ENCODE measurements around the gene ZGLP1. TPM values are rescaled to one million over a fixed set of nuclear protein-coding genes. Genes with fewer than 3 reads are reported as not detected.
A peak's percentile ranks its signal among the peaks of the same experiment; 100 is the strongest.

The ZGLP1 gene
- total RNA-seq, 2 experiments from 2014 or later = 0.93 to 3.3 TPM

GRCh38 chr19:10277795-10278589 is 31.6 kb downstream of the ZGLP1 start:
- CTCF ChIA-PET = interaction anchor here (0.9 to 3.4 kb wide), 6 partner anchors 8 to 113 kb away, joined by 3 to 55 read pairs (median 3); partner anchors contain the start of gene ICAM1
- DNase-seq (no peak), ATAC-seq (no peak)
- Mint-ChIP-seq H3K36me3 (peaks cover 40% of the 10 kb centered on the region), H3K27me3 (no peaks in the 10 kb centered on the region), H3K4me3 (no peak overlapping the region), H3K4me1 (peaks cover 43% of the 10 kb centered on the region), H3K9me3 (ENCODE audit: low read depth) (no peaks in the 10 kb centered on the region), H3K27ac (peak overlapping the region; percentile 47)

GRCh38 chr19:10274589-10274988 is 35.0 kb downstream of the ZGLP1 start:
- no peak for ATAC-seq
- Mint-ChIP-seq H3K27me3 (no peaks in the 10 kb centered on the region), H3K4me1 (peaks cover 51% of the 10 kb centered on the region), H3K9me3 (ENCODE audit: low read depth) (no peaks in the 10 kb centered on the region), H3K4me3 (no peak overlapping the region), H3K27ac (peak overlapping the region; percentile 14), H3K36me3 (peaks cover 30% of the 10 kb centered on the region)
- CTCF ChIA-PET = interaction anchor here (1.1 to 2.3 kb wide), 4 partner anchors 14 to 59 kb away, joined by 3 to 9 read pairs (median 4); partner anchors contain the start of genes ICAM5 and RAVER1
- no peak for DNase-seq

- H3K36me3 Mint-ChIP-seq = peaks cover 18% of the 10 kb centered on the region
- DNase-seq (peak; percentile 57), ATAC-seq (peak; percentile 4)
- H3K27ac Mint-ChIP-seq = peak overlapping the region; percentile 89
- H3K4me3 Mint-ChIP-seq = peak overlapping the region; percentile 81
- no peaks in the 10 kb centered on the region for H3K27me3 Mint-ChIP-seq
- no peaks in the 10 kb centered on the region for H3K9me3 Mint-ChIP-seq (ENCODE audit: low read depth)
- CTCF ChIA-PET = interaction anchor here (0.7 to 7.5 kb wide), 25 partner anchors 8 to 341 kb away, joined by 3 to 320 read pairs (median 8); partner anchors contain the start of genes CDC37, ICAM4, ICAM5 and MRPL4
- H3K4me1 Mint-ChIP-seq = peaks cover 39% of the 10 kb centered on the region
These were observed 38.0 kb downstream of the ZGLP1 start for GRCh38 chr19:10271543-10272086.

GRCh38 chr19:10270616-10271394 is 38.8 kb downstream of the ZGLP1 start, which contains the start of gene ICAM1:
TSS of gene ICAM1 (plus strand) at chr19:10271120. CDS start at chr19:10271160, 40 bp downstream.
- Mint-ChIP-seq H3K9me3 (ENCODE audit: low read depth) (no peaks in the 10 kb centered on the region), H3K4me3 (peak within 1 kb of the TSS; percentile 81), H3K4me1 (peaks cover 39% of the 10 kb centered on the region), H3K27me3 (no peaks in the 10 kb centered on the region), H3K36me3 (peaks cover 18% of the 10 kb centered on the region), H3K27ac (peak within 1 kb of the TSS; percentile 89)
- CTCF ChIA-PET = interaction anchor here (0.7 to 7.5 kb wide), 31 partner anchors 8 to 340 kb away, joined by 3 to 320 read pairs (median 6); partner anchors contain the start of genes CDC37, ICAM4, ICAM5 and MRPL4
- DNase-seq (peak; percentile 91), ATAC-seq (peak; percentile 67)

DNA sequence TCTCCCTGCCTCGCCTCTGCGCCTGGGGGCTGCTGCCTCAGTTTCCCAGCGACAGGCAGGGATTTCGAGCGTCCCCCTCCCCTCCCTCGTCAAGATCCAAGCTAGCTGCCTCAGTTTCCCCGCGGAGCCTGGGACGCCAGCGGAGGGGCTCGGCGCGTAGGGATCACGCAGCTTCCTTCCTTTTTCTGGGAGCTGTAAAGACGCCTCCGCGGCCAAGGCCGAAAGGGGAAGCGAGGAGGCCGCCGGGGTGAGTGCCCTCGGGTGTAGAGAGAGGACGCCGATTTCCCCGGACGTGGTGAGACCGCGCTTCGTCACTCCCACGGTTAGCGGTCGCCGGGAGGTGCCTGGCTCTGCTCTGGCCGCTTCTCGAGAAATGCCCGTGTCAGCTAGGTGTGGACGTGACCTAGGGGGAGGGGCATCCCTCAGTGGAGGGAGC is 39.4 kb downstream of the ZGLP1 start:
- H3K4me3 Mint-ChIP-seq = peak overlapping the region; percentile 81
- H3K36me3 Mint-ChIP-seq = peaks cover 15% of the 10 kb centered on the region
- H3K27me3 Mint-ChIP-seq = no peaks in the 10 kb centered on the region
- peak; percentile 93 for DNase-seq
- CTCF ChIA-PET = interaction anchor here (0.7 to 7.5 kb wide), 27 partner anchors 9 to 340 kb away, joined by 3 to 320 read pairs (median 8); partner anchors contain the start of genes CDC37, ICAM4, ICAM5 and MRPL4
- H3K4me1 Mint-ChIP-seq = peaks cover 36% of the 10 kb centered on the region
- peak; percentile 60 for ATAC-seq
- peak overlapping the region; percentile 89 for H3K27ac Mint-ChIP-seq
- no peaks in the 10 kb centered on the region for H3K9me3 Mint-ChIP-seq (ENCODE audit: low read depth)

DNA sequence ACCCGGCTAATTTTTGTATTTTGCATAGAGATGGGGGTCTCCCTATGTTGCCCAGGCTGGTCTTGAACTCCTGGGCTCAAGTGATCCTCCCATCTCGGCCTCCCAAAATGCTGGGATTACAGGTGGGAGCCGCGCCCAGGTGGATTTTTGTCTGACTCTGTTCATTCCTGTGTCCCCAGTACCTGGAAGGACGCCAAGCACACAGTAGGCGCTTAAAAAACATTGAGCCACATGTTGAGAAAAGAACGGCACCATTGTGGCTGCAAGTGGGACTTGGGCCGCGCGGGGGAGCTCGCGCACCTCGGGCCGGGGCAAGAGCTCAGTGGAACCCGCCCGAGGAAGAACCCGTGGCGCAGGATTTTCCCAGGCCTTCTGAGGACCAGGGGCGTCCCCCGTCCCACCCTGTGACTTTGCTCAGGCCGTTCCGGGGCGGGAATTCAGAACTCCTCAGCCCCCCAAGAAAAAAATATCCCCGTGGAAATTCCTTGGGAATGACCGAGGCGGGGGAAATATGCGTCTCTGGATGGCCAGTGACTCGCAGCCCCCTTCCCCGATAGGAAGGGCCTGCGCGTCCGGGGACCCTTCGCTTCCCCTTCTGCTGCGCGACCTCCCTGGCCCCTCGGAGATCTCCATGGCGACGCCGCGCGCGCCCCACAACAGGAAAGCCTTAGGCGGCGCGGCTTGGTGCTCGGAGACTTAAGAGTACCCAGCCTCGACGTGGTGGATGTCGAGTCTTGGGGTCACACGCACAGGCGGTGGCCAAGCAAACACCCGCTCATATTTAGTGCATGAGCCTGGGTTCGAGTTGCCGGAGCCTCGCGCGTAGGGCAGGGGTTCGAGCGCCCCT is 40.1 kb downstream of the ZGLP1 start:
- Mint-ChIP-seq H3K27me3 (no peaks in the 10 kb centered on the region), H3K9me3 (ENCODE audit: low read depth) (no peaks in the 10 kb centered on the region), H3K4me3 (peak overlapping the region; percentile 81), H3K36me3 (peaks cover 8% of the 10 kb centered on the region), H3K27ac (peak overlapping the region; percentile 89), H3K4me1 (peaks cover 32% of the 10 kb centered on the region)
- peak; percentile 68 for ATAC-seq
- CTCF ChIA-PET = interaction anchor here (0.7 to 7.5 kb wide), 33 partner anchors 10 to 339 kb away, joined by 3 to 320 read pairs (median 5); partner anchors contain the start of genes CDC37, ICAM4, ICAM5 and KRI1
- peak; percentile 93 for DNase-seq

- H3K4me1 Mint-ChIP-seq = peaks cover 27% of the 10 kb centered on the region
- H3K27ac Mint-ChIP-seq = no peak overlapping the region
- ATAC-seq = no peak
These were observed 41.5 kb downstream of the ZGLP1 start for GRCh38 chr19:10268071-10268470.

DNA sequence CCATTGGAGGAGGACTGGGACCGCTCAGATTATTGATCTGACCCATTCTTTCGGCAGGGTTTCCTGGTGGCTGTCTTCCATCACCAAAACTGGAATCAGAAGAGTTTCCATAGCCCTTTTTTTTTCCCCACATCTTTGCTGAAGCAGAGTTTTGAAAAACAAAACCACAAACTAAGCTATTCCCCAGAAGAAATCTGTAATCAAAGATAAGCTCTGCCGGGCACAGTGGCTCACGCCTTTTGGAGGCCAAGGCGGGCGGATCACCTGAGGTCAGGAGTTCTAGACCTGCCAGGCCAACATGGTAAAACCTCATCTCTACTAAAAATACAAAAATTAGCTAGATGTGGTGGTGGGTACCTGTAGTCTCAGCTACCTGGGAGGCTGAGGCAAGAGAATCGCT is 42.9 kb downstream of the ZGLP1 start:
- no peak overlapping the region for H3K4me3 Mint-ChIP-seq
- peaks cover 17% of the 10 kb centered on the region for H3K4me1 Mint-ChIP-seq
- ATAC-seq (no peak), DNase-seq (no peak)
- H3K9me3 Mint-ChIP-seq (ENCODE audit: low read depth) = no peaks in the 10 kb centered on the region
- no peaks in the 10 kb centered on the region for H3K36me3 Mint-ChIP-seq
- CTCF ChIA-PET = interaction anchor here (0.7 to 7.5 kb wide), 6 partner anchors 9 to 286 kb away, joined by 3 to 320 read pairs (median 62); partner anchors contain the start of gene TYK2
- H3K27me3 Mint-ChIP-seq = no peaks in the 10 kb centered on the region
- no peak overlapping the region for H3K27ac Mint-ChIP-seq

More at GRCh38 chr19:10268071-10268470, 41.5 kb downstream of the ZGLP1 start:
- CTCF ChIA-PET = interaction anchor here (0.6 to 7.5 kb wide), 9 partner anchors 10 to 124 kb away, joined by 3 to 320 read pairs (median 27); partner anchors contain the start of genes MRPL4 and TYK2
- DNase-seq = no peak
- H3K27me3 Mint-ChIP-seq = no peaks in the 10 kb centered on the region
- H3K36me3 Mint-ChIP-seq = peaks cover 4% of the 10 kb centered on the region
- no peak overlapping the region for H3K4me3 Mint-ChIP-seq
- H3K9me3 Mint-ChIP-seq (ENCODE audit: low read depth) = no peaks in the 10 kb centered on the region

DNA sequence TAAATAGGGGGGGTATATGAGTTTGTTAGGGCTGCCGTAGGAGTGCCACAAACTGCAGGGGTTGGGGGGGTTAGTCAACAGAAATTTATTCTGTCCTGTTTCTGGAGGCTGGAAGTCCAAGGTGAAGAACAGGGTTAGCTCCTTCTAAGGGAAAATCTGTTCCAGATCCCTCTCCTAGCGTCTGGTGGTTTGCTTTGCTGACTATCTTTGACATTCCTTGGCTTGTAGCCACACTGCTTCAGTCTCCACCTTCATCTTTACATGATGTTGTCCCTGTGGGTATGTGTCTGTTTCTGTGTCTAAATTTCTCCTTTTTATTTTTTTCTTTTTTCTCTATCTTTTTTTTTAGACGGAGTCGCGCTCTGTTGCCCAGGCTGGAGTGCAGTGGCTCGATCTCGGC is 46.8 kb downstream of the ZGLP1 start:
- H3K4me1 Mint-ChIP-seq = peaks cover 25% of the 10 kb centered on the region
- no peaks in the 10 kb centered on the region for H3K9me3 Mint-ChIP-seq (ENCODE audit: low read depth)
- no peak for DNase-seq
- H3K27ac Mint-ChIP-seq = no peak overlapping the region
- no peaks in the 10 kb centered on the region for H3K27me3 Mint-ChIP-seq
- CTCF ChIA-PET = interaction anchor here (1.2 to 14.8 kb wide), 3 partner anchors 8 to 162 kb away, joined by 4 to 339 read pairs (median 6); partner anchors contain the start of gene ICAM1
- no peak for ATAC-seq
- no peak overlapping the region for H3K4me3 Mint-ChIP-seq
- peaks cover 11% of the 10 kb centered on the region for H3K36me3 Mint-ChIP-seq

DNA sequence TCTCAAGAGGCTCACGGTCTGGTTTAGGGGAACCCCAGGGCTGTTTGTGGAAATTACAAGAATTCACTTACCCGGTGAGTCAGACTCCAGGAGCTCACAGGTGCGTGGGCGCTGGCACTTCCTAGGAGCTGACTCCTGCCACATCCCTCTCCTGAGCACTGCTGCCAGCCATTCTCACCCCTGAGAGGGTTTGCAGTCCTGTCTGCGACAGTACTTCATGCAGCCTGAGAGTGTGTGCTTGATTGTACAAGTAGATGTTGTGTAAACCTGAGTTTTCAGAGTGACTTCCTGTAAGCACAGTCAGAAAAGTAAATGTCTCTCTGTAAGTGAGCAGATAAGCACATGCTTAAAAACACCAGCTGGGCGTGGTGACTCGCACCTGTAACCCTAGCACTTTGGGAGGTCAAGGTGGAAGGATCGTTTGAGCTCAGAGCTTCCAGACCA is 49.5 kb downstream of the ZGLP1 start:
- H3K9me3 Mint-ChIP-seq (ENCODE audit: low read depth) = no peaks in the 10 kb centered on the region
- H3K27me3 Mint-ChIP-seq = no peaks in the 10 kb centered on the region
- peak; percentile 50 for ATAC-seq
- H3K4me3 Mint-ChIP-seq = no peak overlapping the region
- H3K27ac Mint-ChIP-seq = peak overlapping the region; percentile 81
- DNase-seq = peak; percentile 60
- CTCF ChIA-PET = interaction anchor here (0.8 to 14.8 kb wide), 25 partner anchors 9 to 439 kb away, joined by 3 to 339 read pairs (median 6); partner anchors contain the start of genes CDC37, DNMT1, ICAM1 and ICAM4
- peaks cover 28% of the 10 kb centered on the region for H3K36me3 Mint-ChIP-seq
- H3K4me1 Mint-ChIP-seq = peaks cover 32% of the 10 kb centered on the region

DNA sequence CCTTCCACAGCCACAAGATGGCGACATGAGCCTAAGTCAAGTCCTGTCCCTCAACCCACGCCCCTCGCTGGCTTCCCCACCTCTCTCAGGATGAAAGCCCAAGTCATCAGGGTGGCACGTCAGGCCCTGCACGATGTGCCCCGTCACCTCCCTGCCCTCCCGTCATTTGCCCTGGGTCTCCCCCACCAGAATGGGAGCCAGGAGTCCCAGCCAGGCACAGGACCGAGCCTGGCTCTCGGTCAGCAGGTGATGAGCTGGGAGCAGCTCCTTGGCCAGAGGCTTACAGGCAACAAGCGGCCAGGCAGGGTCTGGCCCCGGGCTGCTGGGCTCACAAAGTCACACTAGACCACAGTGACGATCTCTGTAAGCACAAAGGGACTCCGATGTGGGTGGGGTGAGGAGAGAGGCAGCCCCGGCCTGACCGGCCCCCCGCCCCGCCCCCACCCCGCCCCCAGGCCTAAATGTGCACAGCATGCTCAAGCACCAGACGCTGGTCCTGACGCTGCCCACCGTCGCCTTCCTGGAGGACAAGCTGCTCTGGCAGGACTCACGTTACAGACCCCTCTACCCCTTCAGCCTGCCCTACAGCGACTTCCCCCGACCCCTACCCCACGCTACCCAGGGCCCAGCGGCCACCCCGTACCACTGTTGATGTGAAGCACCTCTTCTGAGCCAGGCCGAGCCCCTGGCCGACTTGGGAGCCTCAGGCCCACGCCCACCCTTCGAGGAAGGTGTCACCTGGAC is 50.3 kb downstream of the ZGLP1 start:
- Mint-ChIP-seq H3K27ac (peak overlapping the region; percentile 67), H3K4me3 (no peak overlapping the region), H3K36me3 (peaks cover 35% of the 10 kb centered on the region), H3K27me3 (no peaks in the 10 kb centered on the region), H3K9me3 (ENCODE audit: low read depth) (no peaks in the 10 kb centered on the region), H3K4me1 (peaks cover 37% of the 10 kb centered on the region)
- CTCF ChIA-PET = interaction anchor here (0.6 to 14.8 kb wide), 55 partner anchors 9 to 329 kb away, joined by 3 to 339 read pairs (median 4); partner anchors contain the start of genes CDC37, ICAM1, ICAM4 and ICAM5
- DNase-seq (peak; percentile 96), ATAC-seq (peak; percentile 78)
